Activated CD4-positive, CD25-positive, alpha-beta regulatory T cell (primary cell): ENCODE measurements around the gene DSCAM.

ENCODE experiments used
- DNase-seq, 4 experiments: peaks; one replicate each; lab custom pipeline; 2025; lab: John Stamatoyannopoulos, UW

The DSCAM gene

GRCh38 chr21:40766381-40766780, 80.6 kb downstream of the DSCAM start:
- DNase-seq = no peak

- no peak for DNase-seq
Measured at GRCh38 chr21:40765811-40766210, 81.1 kb downstream of the DSCAM start.

GRCh38 chr21:40760821-40761220, 86.1 kb downstream of the DSCAM start:
- DNase-seq = no peak

- DNase-seq = no peak
Measured at GRCh38 chr21:40759061-40759460, 87.9 kb downstream of the DSCAM start.

GRCh38 chr21:40757366-40757765, 89.6 kb downstream of the DSCAM start:
- no peak for DNase-seq

GRCh38 chr21:40754466-40754865, 92.5 kb downstream of the DSCAM start:
- no peak for DNase-seq

DNA sequence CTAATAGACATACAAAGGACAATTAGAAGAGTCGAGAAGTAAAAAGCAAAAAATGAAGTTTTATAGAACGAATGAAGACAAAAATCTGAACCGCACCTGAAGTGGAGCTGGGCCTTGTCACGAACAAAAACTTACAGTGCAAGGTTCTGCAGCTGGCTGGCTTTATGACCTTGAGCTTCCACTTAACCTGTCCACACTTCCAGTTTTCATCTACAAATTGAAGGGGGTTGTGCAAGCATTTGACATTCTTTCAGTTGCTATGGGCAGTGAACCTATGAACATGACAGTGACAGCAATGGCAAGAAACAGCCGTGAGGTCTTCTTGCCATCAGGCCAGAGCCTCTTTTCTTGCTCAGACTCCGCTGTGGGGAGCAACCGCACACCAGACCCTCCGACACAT, 93.2 kb downstream of the DSCAM start:
- DNase-seq = no peak

DNA sequence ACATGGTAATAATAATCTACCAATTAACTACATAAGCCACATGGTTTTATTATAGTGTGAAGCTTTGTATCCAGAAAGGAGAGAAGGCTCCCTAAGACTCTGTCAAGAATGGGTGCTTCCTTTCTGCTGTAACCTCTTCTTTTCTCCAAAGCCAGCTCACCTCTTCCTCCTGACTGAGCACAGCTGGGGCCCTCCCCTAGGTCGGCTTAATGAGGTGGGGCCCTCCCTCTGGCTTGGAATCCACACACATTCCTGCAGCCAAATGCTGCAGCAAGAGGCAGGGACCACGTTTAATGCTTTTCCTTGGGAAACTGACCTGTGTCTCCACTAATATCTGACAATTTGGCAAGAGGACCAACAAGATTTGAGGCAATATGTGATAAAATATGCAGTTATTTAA, 94.8 kb downstream of the DSCAM start:
- no peak for DNase-seq

DNA sequence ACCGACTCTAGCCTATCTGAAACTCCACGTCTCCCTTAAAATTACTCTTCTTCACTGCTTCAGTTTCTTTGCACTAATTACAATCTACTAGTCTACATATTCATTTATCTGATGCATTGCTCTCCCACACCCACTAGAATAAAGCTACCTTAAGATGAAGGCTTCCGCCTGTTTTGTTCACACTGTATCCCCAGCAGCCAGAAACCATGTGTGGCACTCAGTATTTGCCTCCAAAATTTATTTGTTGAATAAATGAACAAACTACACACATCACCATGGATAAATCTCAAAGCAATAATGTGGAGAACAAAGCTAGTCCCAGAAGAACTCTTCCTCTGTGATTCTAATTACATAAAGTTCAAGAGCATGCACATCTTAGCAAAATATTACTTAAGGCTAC, 95.7 kb downstream of the DSCAM start:
- DNase-seq = no peak

DNA sequence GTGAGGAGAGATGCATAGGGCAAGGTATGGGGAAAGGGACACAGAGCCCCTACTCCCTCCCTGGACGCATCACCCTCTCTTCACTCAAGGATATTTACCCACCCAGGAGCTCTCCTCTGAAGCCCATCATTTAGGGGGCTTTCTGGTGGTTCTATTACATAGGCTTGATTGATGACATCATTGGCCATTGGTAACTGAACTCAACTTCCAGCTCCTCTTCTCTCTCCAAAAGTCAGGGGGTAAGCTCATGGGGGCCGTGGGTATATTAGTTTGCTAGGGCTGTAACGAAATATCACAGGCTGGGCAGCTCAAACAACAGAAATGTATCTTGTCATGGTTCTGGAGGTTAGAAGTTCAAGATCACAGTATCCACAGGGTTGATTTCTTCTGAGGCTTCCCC, 110.8 kb downstream of the DSCAM start:
- no peak for DNase-seq

DNA sequence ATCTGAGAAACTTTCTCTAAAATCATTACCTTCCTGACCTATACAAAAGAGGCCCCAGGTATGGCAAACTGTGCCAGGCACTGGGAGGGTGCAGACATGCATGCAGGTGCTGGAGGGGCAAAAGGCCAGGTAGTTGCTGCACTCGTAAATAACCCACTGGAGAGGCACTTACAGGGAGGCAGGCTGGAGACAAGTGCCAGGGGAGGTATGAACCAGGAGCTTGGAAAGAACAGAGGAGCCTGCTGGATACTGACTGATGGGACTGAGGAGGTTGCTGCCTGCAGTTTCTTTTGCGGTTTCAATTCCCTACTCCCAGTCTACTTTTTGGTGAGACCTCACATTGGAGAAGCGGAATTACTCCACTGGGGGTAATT, 113.9 kb downstream of the DSCAM start:
- DNase-seq = no peak

DNA sequence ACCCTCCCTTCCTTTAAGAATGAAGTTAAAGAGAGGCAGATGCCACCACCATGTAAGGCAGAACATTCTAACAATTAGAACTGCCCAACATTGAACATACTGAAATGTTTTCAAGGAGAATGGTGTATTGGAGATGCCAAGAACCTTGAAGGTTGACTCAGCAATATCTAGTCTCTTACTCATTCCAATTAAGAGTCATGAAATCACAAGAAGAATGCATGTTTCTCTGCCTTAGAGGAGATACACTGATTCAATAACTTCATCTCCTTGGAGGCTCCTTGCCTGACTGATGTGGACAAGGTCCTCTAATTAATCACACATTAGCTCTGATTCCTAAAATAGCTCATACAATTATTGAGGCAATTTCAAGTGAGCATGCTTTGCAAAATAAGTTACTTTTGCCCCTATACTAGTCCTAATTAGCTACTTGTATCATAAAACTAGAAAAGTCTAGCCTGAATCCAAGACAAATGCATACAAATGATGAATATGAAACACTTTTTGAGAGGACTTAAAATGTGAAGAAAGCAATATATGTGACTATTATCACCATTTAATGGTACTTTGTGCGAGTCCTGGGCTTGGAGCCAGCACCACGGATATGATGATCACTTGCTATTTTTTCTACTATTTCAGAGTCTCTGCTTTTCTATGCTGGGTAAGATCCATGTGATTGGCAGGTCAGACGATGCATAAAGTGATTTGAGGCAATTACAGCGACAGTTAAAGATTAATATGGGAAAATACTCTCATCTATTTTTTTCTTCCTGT, 114.5 kb downstream of the DSCAM start:
- no peak for DNase-seq

DNA sequence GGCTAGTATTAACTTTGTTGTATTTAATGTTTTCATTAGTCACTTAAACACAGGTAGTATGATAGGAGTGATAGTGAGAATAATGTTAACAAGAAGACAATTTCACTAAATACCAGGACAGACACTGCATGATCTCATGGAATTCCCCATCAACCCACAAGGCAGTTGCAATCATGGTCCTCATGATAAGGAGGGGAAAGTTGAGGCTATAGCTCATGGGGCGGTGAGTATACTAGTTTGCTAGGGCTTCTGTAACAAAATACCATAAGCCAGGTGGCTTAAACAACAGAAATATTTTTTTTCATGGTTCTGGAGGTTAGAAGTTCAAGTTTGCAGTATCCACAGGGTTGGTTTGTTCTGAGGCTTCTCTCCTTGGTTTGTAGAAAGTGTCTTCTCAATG, 115.8 kb downstream of the DSCAM start:
- DNase-seq = no peak

GRCh38 chr21:40730426-40730800, 116.5 kb downstream of the DSCAM start:
- no peak for DNase-seq

DNA sequence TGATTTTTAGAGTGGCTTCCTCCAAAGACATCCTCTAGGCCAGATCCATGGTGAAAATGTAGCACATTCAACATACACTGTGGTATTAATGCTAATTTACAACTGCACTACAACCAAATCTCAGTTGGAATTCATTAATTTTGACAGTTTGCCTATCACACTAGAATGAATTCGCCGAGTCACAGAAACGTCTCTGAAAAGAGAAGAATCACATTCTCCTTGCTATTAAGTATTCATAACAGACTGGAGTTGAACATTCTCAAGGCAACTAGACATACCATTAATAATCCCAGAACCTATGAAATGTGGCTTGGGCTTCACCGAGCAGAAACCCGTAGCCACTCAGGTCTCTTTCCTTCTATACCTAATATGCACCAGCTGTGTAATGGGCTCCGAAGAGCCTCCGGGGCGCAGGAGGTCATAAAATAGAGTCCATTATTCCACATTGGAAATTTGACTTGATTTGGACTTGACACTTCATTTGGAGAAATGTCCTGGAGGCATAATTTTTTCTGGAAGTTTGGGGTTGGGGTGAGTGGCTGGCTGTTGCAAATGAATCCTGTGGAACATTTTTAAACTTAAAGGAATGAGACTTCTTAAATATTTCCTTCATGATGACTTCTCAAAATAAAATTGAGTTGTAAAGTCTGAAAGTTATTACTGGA, 117.1 kb downstream of the DSCAM start:
- DNase-seq = no peak

- no peak for DNase-seq
Measured at GRCh38 chr21:40723966-40724365, 123.0 kb downstream of the DSCAM start.

DNA sequence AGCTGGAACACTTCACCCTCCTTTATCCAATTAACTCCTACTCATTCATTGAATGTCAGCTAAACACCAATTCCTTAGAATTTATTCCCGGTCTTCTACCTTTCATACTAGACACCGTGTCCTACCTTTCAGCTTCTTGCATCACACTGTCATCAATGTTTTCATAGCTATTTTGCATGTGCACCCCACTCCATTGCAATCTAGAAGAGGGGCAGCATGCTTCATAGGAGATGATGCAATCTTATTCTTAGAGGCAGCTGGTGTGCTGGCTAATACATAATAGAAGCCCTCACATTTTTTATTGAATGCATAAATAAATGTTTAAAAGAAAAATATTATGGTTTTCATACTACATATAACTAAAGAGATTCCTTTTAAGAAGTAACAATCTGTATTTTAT, 123.6 kb downstream of the DSCAM start:
- no peak for DNase-seq

- no peak for DNase-seq
Measured at GRCh38 chr21:40719615-40720014, 127.3 kb downstream of the DSCAM start.

- DNase-seq = no peak
Measured at GRCh38 chr21:40717028-40717427, 129.9 kb downstream of the DSCAM start.

DNA sequence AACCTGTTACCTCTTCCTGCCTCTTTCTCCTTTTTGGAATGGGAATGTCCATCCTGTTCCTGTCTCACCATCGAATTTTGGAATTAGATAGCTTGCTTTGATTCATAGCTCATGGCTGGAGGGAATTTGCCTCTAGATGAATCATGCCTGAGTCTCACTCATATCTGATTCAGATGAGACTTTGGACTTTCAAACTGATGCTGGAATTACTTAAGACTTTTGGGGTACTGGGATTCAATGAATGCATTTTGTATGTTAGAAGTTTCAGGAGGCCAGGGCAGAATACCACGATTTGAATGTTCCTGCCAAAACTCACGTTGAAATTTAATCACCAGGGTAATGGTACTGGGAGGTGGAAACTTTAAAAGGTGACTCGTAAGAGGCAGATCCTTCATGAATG, 132.4 kb downstream of the DSCAM start:
- no peak for DNase-seq

DNA sequence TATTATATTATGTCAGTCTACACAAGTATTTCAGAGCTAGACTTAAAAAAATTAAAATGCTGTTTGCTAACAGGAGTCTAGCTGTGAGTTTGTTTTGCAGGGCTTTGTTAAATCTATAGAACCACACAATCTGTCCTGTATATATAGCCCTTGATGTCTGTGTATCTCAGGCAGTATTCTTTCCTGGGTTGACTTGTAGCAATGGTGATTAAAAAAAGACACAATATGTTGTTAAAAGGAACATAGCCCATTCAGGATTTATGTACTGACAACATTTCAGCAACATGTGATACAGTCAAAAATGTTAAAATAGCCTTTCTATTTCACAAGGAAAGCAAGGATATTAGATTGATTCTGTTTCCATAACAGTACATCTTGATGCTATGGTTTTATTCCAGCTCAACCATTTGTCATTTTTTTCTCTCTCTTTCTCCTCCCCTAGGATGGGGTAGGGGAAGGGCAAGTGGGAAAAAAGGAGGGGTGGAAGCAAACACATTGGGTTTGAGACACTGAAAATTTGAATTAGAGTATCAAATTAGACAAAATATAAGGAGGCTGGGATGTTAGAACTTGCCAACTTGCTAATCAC, 139.2 kb downstream of the DSCAM start:
- DNase-seq = no peak

- DNase-seq = no peak
Measured at GRCh38 chr21:40706806-40707655, 139.9 kb downstream of the DSCAM start.

DNA sequence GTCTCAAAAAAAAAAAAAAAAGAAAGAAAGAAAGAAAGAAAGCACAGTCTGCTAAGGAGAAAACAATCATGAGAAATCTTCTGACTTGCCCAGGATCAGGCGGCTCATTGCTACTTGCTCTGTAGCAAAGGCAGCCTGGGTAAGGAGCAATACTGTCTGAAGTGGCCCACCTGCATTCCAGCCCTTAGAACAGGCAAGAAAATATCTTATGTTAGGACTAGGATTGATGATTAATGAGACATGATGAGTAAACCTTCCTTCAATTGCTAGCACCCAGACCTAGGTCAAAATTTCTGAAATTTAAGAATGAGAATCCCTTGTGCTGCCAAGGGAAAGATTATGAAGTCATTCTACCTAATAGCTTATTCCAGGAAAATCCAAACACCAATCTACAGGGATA, 140.8 kb downstream of the DSCAM start:
- no peak for DNase-seq
